K562 (cell line): ENCODE data around the gene TMEM143. TPM values are rescaled to one million over a fixed set of nuclear protein-coding genes. Genes with fewer than 3 reads are reported as not detected.
A peak's percentile ranks its signal among the peaks of the same experiment; 100 is the strongest.

ENCODE experiments used
- ARHGAP35 ChIP-seq: fragments of 450-650 bp; IDR thresholded peaks from 2 replicates; pipeline ENCODE4 v1.6.1; 2018; ENCODE audit not compliant: partially characterized antibody
- ARID2 ChIP-seq: fragments of 450-650 bp; IDR thresholded peaks from 2 replicates; pipeline ENCODE4 v1.6.1; 2017; ENCODE audit warnings: antibody characterized with exemption, mild to moderate bottlenecking
- CREB1 ChIP-seq, 2 experiments: sonication (generic) in 1 of 2; formaldehyde crosslinking in 1 of 2; IDR thresholded peaks; 2 replicates each; pipeline versions ENCODE4 v1.6.1 to v1.8.0; 2012 to 2022; ENCODE audit warnings: inconsistent platforms in 1 of 2, mild to moderate bottlenecking in 1 of 2, missing genetic modification reagents in 1 of 2, moderate library complexity in 1 of 2
- FOXJ2 ChIP-seq: fragments of 200-800 bp; sonication (Bioruptor generic); IDR thresholded peaks from 2 replicates; pipeline ENCODE4 v1.6.1; 2016; ENCODE audit warnings: missing genetic modification characterization, missing compliant biosample characterization
- FOXK2 ChIP-seq, 2 experiments: fragments of 450-650 bp; IDR thresholded peaks in 1 of 2; conservative IDR thresholded peaks in 1 of 2; 2 replicates each; pipeline ENCODE4 v1.6.1; 2016; ENCODE audit warnings: low read depth in 2 of 2, mild to moderate bottlenecking in 1 of 2
- GABPB2 ChIP-seq: fragments of 250-450 bp; sonication (Bioruptor Pico); conservative IDR thresholded peaks from 2 replicates; pipeline ENCODE4 v1.5.1; 2021; ENCODE audit warnings: mild to moderate bottlenecking
- GATAD2A ChIP-seq: fragments of 450-650 bp; IDR thresholded peaks from 2 replicates; pipeline ENCODE4 v1.6.1; 2017
- GTF2F1 ChIP-seq: IDR thresholded peaks from 2 replicates; pipeline ENCODE4 v1.6.1; 2011; ENCODE audit warnings: low read depth, low read length, improper control_type of control experiment
- KAT2B ChIP-seq: IDR thresholded peaks from one replicate; pipeline ENCODE4 v1.6.1; 2012; ENCODE audit warnings: low read depth, mild to moderate bottlenecking, control low read depth, inconsistent platforms, low read length, moderate library complexity
- MEF2A ChIP-seq: IDR thresholded peaks from 2 replicates; pipeline ENCODE4 v1.6.1; 2011; ENCODE audit warnings: low read depth, mild to moderate bottlenecking, low read length, moderate library complexity; ENCODE audit not compliant: control insufficient read depth
- MIER1 ChIP-seq: fragments of 450-650 bp; IDR thresholded peaks from 2 replicates; pipeline ENCODE4 v1.6.1; 2016; ENCODE audit warnings: antibody characterized with exemption, mild to moderate bottlenecking, low read depth
- MTA2 ChIP-seq: fragments of 450-650 bp; IDR thresholded peaks from 2 replicates; pipeline ENCODE4 v1.6.1; 2016; ENCODE audit warnings: low read depth
- NKRF ChIP-seq: fragments of 450-650 bp; IDR thresholded peaks from 2 replicates; pipeline ENCODE4 v1.6.1; 2016; ENCODE audit warnings: borderline replicate concordance
- SAFB2 ChIP-seq: fragments of 200-400 bp; formaldehyde crosslinking; IDR thresholded peaks from 2 replicates; pipeline ENCODE4 v1.6.1; 2018; ENCODE audit warnings: borderline replicate concordance, low read length, low read depth, moderate library complexity; ENCODE audit not compliant: severe bottlenecking
- TAF7 ChIP-seq: fragments of 450-650 bp; IDR thresholded peaks from 2 replicates; pipeline ENCODE4 v1.6.1; 2016; ENCODE audit warnings: missing genetic modification characterization, missing compliant biosample characterization
- TFAP4 ChIP-seq: sonication (generic); formaldehyde crosslinking; IDR thresholded peaks from 2 replicates; pipeline ENCODE4 v1.8.0; 2022; ENCODE audit warnings: missing genetic modification reagents, mild to moderate bottlenecking, moderate library complexity, borderline replicate concordance
- TRIM24 ChIP-seq, 2 experiments: fragments of 450-650 bp; IDR thresholded peaks; 2 replicates each; pipeline ENCODE4 v1.6.1; 2016
- ZNF586 ChIP-seq: fragments of 450-650 bp; formaldehyde crosslinking; conservative IDR thresholded peaks from 2 replicates; pipeline ENCODE4 v1.4.0; 2020; ENCODE audit warnings: mild to moderate bottlenecking, moderate library complexity
- polyA plus RNA-seq, 8 experiments: library from polyadenylated mRNA; depleted of rRNA in 4 of 8; stranded (reverse) in 5 of 8; unstranded in 3 of 8; fragments of >200 nt; fragmentation: Nextera tagmentation in 2 of 8; fragmentation: Illumina TruSeq in 1 of 8; extraction: Ambion mirVana in 2 of 8; extraction: Trizol in 1 of 8; gene quantifications; 2 replicates each; pipeline versions ENCODE4 v1.2.1 to v1.2.3, GENCODE V29; 2011 to 2014; ENCODE audit warnings: inconsistent platforms in 1 of 8, missing spikeins in 1 of 8
- total RNA-seq, 7 experiments: library from RNA; depleted of rRNA in 6 of 7; stranded (reverse); fragments of >200 nt in 6 of 7; fragmentation: Illumina TruSeq in 2 of 7; extraction: Trizol in 2 of 7; gene quantifications; 2 replicates each; pipeline versions ENCODE4 v1.2.1 to v1.2.3, GENCODE V29; 2011 to 2021; ENCODE audit warnings: low replicate concordance in 1 of 7
- TF ChIP-seq, protein P1 (sequence below): fragments of 450-650 bp; IDR thresholded peaks from 2 replicates; pipeline ENCODE4 v1.6.1; 2018; ENCODE audit not compliant: partially characterized antibody
- TF ChIP-seq, protein P2 (sequence below): fragments of 450-650 bp; formaldehyde crosslinking; IDR thresholded peaks from 2 replicates; pipeline ENCODE4 v1.4.0; 2020; ENCODE audit warnings: mild to moderate bottlenecking, moderate library complexity

TMEM143 gene
- total and polyA plus RNA-seq, 9 of the 15 experiments (the other 6 are each of a cell fraction or from before 2014, with no cell fraction given), result 0.66 to 8.8 (median 4.3) TPM

DNA sequence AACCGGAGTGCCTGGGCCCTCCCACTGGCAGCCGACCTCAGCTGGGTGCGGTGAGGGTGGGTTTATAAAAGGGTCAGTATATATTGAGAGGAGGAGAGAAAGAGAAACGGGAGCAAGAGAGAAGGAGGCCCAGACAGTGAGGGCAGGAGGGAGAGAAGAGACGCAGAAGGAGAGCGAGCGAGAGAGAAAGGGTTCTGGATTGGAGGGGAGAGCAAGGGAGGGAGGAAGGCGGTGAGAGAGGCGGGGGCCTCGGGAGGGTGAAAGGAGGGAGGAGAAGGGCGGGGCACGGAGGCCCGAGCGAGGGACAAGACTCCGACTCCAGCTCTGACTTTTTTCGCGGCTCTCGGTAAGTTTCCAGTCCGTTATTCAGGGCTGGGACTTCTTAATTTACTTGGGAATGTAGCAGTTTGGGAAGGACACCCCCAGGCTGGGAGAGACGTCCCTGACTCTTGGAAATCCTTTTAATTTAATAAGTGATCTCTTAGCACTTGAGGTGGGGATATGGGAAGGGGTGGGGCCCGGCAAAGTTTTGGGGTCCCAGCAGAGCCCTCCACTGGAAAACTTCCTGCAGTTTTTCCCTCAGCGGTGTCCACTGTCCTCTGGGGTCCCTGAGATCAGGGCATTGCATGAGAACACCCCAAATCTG lies 38.4 kb downstream of the TMEM143 start, which contains the start of gene EMP3 (continued):
- TF ChIP-seq, protein P1, sequence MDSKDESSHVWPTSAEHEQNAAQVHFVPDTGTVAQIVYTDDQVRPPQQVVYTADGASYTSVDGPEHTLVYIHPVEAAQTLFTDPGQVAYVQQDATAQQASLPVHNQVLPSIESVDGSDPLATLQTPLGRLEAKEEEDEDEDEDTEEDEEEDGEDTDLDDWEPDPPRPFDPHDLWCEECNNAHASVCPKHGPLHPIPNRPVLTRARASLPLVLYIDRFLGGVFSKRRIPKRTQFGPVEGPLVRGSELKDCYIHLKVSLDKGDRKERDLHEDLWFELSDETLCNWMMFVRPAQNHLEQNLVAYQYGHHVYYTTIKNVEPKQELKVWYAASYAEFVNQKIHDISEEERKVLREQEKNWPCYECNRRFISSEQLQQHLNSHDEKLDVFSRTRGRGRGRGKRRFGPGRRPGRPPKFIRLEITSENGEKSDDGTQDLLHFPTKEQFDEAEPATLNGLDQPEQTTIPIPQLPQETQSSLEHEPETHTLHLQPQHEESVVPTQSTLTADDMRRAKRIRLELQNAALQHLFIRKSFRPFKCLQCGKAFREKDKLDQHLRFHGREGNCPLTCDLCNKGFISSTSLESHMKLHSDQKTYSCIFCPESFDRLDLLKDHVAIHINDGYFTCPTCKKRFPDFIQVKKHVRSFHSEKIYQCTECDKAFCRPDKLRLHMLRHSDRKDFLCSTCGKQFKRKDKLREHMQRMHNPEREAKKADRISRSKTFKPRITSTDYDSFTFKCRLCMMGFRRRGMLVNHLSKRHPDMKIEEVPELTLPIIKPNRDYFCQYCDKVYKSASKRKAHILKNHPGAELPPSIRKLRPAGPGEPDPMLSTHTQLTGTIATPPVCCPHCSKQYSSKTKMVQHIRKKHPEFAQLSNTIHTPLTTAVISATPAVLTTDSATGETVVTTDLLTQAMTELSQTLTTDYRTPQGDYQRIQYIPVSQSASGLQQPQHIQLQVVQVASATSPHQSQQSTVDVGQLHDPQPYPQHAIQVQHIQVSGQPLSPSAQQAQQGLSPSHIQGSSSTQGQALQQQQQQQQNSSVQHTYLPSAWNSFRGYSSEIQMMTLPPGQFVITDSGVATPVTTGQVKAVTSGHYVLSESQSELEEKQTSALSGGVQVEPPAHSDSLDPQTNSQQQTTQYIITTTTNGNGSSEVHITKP, result peak; percentile 88
- no peak for TF ChIP-seq ARHGAP35
- TF ChIP-seq GATAD2A, result peak; percentile 85
- TF ChIP-seq FOXJ2 (tag), result no peak
- TF ChIP-seq MEF2A, result no peak
- peak; percentile 30; the same call in 1 of the 2 replicates for TF ChIP-seq GTF2F1
- TF ChIP-seq TRIM24 (IDR thresholded peaks at IDR 0.05), result peak in 1 of 2 experiments; percentile 50; a peak in 2 of 4 replicates
- TF ChIP-seq, protein P2, sequence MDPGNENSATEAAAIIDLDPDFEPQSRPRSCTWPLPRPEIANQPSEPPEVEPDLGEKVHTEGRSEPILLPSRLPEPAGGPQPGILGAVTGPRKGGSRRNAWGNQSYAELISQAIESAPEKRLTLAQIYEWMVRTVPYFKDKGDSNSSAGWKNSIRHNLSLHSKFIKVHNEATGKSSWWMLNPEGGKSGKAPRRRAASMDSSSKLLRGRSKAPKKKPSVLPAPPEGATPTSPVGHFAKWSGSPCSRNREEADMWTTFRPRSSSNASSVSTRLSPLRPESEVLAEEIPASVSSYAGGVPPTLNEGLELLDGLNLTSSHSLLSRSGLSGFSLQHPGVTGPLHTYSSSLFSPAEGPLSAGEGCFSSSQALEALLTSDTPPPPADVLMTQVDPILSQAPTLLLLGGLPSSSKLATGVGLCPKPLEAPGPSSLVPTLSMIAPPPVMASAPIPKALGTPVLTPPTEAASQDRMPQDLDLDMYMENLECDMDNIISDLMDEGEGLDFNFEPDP, result no peak
- TF ChIP-seq MIER1, result peak; percentile 58; the same call in 1 of the 2 replicates
- TF ChIP-seq CREB1 (IDR thresholded peaks at IDR 0.05), result 0 out of 2 replicates have a peak, but pooled peaks have one; percentile 29
- TF ChIP-seq CREB1 (CRISPR knock-in tag; IDR thresholded peaks at IDR 0.05), result no peak
- TF ChIP-seq TAF7 (tag), result peak; percentile 45; the same call in 1 of the 2 replicates
- TF ChIP-seq NKRF, result peak; percentile 75; the same call in 1 of the 2 replicates
- TF ChIP-seq MTA2, result peak; percentile 55; the same call in 1 of the 2 replicates
- TF ChIP-seq ARID2, result peak; percentile 61; the same call in 1 of the 2 replicates
- peak in 1 of 2 experiments; percentile 53; a peak in 2 of 4 replicates for TF ChIP-seq FOXK2 (conservative IDR thresholded peaks at IDR 0.05 in 1 of 2, IDR thresholded peaks at IDR 0.05 in 1 of 2; ENCODE audit: low read depth in 2 of 2)
- no peak for TF ChIP-seq ZNF586 (CRISPR knock-in tag)
- TF ChIP-seq TFAP4 (CRISPR knock-in tag), result peak; percentile 82
- TF ChIP-seq SAFB2, result no peak
- TF ChIP-seq GABPB2, result no peak
- no peak for TF ChIP-seq KAT2B
